Measurements from ENCODE around the gene ZNF792.
"Not testable (repeated sequence)": the region's sequence is repeated elsewhere in the genome, so short reads cannot be mapped to it uniquely, and the experiment has no call there.

The ZNF792 gene

GRCh38 chr19:34963573-34964406 is at the start of gene ZNF792:
Gene ZNF792 (minus strand): TSS chr19:34964229. CDS start chr19:34963662, 567 bp downstream.
- peak; percentile 53 for DNase-seq

DNA sequence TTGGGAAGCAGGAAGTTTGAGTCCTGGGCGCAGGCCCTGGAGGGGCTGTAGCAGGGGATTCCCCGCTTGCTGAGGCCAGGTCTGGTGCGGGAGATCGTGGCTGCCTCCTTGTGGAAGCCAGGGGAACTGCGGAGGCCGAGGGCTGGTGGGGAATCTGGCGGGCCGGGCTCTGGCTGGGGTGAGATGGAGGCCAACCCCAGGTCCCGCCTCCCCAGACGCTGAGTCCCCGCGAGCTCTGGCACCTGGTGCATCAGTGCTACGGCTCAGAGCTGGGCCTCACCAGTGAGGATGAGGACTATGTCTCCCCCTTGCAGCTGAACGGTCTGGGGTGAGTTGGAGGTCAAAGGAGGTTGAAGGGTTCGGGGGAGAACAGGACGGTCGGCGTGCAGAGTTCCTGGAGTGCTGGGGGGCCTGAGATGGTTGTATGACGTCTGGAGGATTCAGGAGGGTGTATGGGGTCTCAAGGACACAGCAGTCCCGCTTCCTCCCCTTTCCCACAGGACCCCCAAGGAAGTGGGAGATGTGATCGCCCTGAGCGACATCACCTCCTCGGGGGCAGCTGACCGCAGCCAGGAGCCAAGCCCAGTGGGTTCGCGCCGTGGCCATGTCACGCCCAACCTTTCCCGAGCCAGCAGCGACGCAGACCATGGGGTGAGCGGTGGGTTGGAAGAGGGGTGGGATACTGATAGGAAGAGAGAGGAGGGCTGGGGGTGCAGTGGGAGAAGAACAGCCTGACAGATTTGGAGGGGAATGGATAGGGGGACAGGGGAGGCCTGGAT is 49.2 kb upstream of the ZNF792 start:
- DNase-seq = peak; percentile 82

DNA sequence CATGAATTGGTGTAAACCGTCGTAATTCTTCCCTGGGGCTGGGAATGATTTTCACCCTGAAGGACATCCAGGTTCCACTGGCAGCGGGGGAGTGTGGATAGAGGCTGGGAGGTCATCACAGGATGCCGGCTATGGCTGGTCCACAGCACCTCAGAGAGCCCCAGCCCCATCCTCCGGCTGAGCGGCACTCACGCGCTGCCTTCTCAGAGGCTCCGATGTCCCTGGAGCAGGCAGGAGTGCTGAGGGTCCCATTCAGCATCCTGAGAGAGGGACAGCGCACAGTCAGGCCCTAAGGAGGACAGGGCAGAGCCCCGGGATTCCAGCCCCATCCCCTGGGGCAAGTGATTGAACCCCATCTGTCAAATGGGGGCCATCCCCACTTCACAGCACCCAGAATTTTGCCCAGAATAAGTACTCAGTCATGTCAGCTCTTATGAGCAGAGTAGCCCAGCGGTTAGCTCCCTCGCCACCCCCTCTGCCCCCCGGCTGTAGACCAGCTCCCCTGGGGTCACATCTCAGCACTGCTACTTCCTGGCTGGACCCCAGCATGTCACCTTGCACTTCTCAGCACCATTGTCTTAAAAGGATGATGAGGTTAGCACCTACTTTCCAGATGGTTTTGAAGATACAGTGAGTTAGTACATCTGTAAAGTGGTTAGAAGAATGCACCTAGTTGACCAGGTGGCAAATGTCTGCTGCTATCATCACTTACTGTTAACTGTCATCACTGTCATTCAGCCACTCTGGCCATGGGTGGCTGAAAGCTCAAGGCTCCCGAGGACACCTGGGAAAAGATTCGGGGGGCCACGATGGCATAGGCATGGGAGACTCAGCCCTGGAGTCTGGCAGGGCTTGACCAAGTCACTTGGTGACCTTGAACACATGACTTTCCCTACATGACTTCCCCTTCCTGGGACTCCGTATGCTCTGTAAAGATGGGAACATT is 48.0 kb upstream of the ZNF792 start:
- DNase-seq = no peak

DNA sequence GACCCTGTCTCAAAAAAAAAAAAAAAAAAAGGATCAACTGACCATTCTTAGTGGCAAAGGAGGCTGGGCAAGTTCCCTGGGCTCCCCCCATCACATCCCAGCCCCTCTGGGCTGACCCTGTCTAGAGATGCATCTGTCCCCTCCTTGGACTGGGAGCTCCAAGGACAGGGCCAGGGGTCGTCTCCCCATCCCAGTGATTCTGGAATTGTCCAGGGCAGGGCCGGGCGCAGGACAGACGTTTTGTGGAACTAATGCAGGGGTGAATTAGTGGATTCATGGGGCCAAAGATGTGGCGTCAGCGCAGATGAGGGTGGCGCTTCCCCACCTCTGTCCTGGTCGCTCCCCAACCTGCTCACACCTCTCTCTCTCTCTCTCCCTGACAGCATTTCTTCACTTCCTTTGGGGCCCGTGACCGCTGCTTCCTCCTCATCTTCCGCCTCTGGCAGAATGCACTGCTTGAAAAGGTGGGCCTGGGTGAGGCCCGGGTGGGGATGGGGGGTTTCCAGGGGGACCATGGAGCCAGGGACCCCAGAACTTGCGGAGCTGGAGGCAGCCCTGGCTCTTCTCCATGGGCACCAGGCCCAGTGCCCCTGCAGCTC is 47.2 kb upstream of the ZNF792 start:
- DNase-seq = no peak

DNA sequence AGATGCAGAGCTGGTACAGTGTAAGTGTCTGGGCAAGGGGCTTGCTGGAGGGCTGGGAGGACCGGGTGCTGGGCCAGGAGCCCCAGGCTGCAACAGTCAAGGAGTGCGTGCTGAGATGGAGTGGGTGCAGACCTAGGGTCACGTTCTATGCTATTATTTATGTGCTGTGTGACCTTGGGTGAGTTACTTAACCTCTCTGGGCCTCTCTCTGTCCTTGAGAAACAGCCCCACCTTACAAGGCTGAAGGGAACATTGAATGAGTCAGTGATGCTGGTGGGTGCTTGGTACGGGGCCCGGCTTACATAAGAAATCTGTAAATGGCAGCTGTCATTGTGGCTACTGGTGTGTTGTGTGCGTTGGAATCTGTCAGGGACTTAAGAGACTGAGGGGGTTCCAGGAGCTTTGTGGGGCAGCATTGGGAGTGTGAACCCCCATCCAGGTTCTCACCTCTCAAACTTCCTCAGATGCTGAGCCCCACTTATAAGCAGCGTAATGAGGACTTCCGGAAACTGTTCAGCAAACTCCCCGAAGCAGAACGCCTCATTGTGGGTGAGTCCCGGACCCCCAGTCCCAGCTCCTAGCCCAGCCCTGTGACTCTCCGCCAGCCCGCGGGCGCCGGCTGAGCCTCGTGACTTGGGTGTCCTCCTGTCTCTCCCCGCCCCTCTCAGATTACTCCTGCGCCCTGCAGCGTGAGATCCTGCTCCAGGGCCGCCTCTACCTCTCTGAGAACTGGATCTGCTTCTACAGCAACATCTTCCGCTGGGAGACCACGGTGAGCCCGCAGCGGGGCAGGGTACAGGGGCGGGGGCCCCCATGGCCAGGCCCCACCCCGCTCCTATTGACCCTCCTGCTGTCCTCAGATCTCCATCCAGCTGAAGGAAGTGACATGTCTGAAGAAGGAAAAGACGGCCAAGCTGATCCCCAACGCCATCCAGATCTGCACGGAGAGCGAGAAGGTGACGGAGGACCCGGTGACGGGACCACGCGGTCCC is 45.7 kb upstream of the ZNF792 start:
- no peak for DNase-seq

GRCh38 chr19:35008891-35009341 is 44.9 kb upstream of the ZNF792 start:
- no peak for DNase-seq

- DNase-seq = not testable (repeated sequence)
Observed at GRCh38 chr19:35007427-35007826, 43.4 kb upstream of the ZNF792 start.

DNA sequence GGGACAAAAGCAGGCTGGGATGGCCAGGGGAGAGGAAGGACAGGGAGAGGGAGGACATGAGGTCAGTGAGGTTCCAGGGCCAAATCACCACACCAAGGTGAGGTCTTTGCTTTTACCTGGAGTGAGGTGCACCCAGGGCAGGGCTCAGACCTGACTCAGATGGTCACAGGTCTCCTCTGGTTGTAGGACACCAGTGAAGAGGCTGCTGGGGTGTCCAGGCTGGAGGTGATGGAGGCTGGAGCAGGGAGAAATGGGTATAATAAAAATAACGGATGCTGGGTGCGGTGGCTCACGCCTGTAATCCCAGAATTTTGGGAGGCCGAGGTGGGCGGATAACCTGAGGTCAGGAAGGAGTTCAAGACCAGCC is 43.0 kb upstream of the ZNF792 start:
- DNase-seq = no peak

DNA sequence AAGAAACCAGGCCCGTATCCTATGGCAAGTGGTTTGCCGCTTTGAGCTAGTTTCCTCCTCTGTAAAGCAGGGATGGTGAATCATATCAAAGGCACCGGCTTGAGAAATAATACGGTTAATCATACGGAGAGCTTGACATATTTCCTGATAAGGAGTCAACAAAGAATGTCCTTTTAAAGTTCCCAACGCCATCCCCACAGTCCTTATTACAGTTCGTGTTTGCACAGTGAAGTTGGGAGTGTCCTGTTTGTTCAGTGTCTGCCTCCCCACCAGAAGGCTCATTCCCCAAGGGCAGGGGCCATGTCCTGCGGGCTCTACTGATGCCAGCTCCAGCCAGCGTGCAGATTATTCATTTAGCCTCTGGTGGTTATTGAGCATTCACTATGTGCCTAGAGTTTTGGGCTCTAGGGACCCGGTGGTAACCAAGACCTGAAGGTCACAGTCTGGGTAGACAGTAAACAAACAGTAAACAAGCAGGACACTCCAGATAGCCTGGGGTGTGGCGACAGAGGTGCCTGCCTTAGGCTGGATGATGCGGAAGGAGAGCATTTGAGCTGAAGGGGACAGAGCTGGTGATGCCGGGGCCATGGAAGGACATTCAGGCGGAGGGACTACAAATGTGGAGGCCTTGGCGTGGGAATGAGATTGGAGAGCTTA is 42.4 kb upstream of the ZNF792 start:
- DNase-seq = no peak

GRCh38 chr19:35006007-35006341 is 41.9 kb upstream of the ZNF792 start:
- DNase-seq = not testable (repeated sequence)

DNA sequence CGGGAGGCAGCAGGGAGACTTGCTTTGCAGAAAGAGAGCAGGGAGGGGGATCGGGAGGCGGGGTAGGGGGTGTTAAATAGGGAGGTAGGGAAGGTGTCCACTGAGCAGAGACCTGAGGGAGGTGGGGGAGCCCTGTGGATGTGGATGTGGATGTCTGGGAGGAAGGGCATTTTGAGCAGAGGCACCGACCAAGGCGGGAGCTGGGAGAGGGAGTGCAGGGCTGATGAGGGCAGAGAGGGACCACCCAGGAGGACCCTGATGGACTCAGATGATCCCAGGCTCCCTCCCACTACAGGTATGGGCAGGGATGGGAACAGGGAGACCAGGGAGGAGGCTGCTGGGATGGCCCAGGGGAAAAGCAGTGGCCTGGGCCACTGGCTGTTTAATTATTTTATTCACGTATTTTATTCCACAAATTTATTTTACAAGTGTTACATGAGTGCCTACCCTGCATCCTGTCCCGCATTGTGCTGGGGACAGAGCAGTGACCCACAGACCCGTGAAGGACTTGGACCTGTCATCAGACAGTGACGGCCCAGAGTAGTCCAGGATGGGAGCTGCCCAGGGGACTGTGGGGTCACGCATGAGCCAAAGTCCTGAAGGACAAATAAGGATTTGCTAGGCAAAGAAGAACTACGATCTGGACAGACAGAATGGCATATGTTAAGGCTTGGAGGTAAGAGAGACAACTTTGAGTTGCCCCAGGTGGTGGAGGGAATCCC is 41.4 kb upstream of the ZNF792 start:
- no peak for DNase-seq

DNA sequence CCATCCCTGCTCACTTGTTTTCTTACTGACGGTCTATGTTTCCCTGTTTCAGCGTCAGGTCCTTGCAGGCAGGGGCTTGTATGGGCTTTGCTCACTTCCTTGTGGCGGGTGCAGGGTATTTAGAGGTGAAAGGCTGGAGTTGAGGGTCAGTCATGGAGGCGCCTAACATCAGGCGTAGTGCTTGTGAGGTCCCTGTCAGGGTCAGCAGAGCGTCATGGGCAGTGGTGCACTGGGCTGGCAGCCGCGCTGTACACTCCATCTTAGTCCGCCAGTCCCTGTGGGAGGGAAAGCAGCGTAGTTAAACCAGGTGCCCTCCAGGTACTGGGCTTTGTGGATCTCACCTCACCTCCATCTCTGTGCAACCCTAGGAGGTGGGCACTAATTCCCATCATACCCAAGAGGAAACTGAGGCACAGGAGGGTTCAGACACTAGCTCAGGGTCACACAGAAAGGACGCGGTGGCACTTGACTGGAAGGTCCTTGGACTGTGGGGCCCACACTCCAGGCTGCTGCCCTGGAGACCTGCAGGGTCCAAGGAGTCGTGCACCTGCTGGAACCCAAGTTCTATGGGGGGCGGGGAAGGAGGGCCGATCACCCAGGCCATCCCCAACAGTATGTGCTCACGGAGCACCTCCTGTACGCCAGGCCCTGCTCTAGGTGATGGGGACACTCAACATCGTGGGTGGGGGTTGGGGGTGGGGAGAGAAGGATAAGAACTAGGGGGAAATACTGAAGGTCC is 40.7 kb upstream of the ZNF792 start:
- no peak for DNase-seq

DNA sequence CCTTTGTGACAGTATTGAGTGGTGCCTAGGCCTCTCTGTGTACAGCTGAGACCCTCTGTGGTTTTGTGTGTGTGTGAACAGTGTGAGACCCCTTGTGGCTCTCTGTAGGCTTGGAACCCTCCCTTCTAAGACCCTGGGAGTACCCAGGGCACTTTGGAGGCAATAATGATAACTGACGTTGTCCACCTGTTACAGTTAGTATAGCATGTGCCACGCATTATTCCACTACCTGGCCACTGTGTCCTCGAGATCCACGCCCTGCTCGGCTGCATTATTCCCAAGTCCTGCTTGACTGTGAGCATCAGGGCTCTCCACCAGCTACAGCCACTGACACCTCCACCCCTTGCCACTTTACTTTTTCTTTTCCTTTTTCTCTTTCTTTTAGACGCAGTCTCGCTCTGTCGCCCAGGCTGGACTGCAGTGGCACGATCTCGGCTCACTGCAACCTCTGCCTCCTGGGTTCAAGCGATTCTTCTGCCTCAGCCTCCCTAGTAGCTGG is 38.1 kb upstream of the ZNF792 start:
- DNase-seq = no peak

- peak; percentile 61 for DNase-seq
Observed at GRCh38 chr19:35000647-35001501, 36.8 kb upstream of the ZNF792 start.

GRCh38 chr19:35000338-35000646 is 36.3 kb upstream of the ZNF792 start:
- DNase-seq = no peak

GRCh38 chr19:34999498-35000337 is 35.7 kb upstream of the ZNF792 start, which contains the start of gene GRAMD1A:
Gene GRAMD1A (plus strand): TSS chr19:35000323. CDS start chr19:35000479, 156 bp downstream.
- DNase-seq = peak; percentile 78

Data from stimulated activated CD4-positive, alpha-beta T cell treated with anti-CD3 and anti-CD28 coated beads, Interleukin-4, amount 100 ng/mL, for 1 hour (primary cell).